Motor neuron (in vitro differentiated cells): ENCODE results near the gene ACACB. TPM values are rescaled to one million over a fixed set of nuclear protein-coding genes. Genes with fewer than 3 reads are reported as not detected.

Experiments
- total RNA-seq, 8 experiments: library from RNA; unstranded; fragments of 300-600 nt; gene quantifications; 2 replicates each; pipeline versions ENCODE4 v1.2.3 to v1.2.4, GENCODE V29; 2022

ACACB gene
- total RNA-seq, 8 experiments from 2014 or later: 1.9 to 8.0 (median 4.2) TPM

Other genes with a start within 250 kb of the ACACB start
- gene DAO, start 236.5 kb upstream of the ACACB start, total RNA-seq: 1 to 10 TPM in 1 of 8 experiments, under 1 TPM in 6, not detected in 1; 0.15 to 1.4 (median 0.43) TPM
- 10 to 100 TPM in 5 of 8 experiments, under 1 TPM in 2, not detected in 1; 0.05 to 18.9 (median 15.5) TPM for gene SVOP, start 95.5 kb upstream of the ACACB start, total RNA-seq
- 10 to 100 TPM in 6 of 8 experiments, 1 to 10 TPM in 2; 3.9 to 23.9 (median 13.9) TPM for gene USP30, start 64.0 kb upstream of the ACACB start, total RNA-seq
- 10 to 100 TPM; 21.6 to 51.8 (median 37.7) TPM for gene ALKBH2, start 23.1 kb upstream of the ACACB start, total RNA-seq
- 10 to 100 TPM; 16.1 to 68.6 (median 30.8) TPM for gene UNG, start 19.0 kb upstream of the ACACB start, total RNA-seq
- gene FOXN4, start 192.7 kb downstream of the ACACB start, total RNA-seq: 10 to 100 TPM in 1 of 8 experiments, under 1 TPM in 5, not detected in 2; 0.20 to 19.7 (median 0.48) TPM
- gene MYO1H, start 231.3 kb downstream of the ACACB start, total RNA-seq: under 1 TPM; 0.09 to 0.95 (median 0.46) TPM